ENCODE measurements around the gene TRMT44.

The TRMT44 gene

GRCh38 chr4:8514391-8514790 lies 73.8 kb downstream of the TRMT44 start:
- DNase-seq (ENCODE audit: low spot score): no peak

- DNase-seq (ENCODE audit: low spot score): peak; percentile 71
Observed at GRCh38 chr4:8515316-8516060, 74.9 kb downstream of the TRMT44 start.

GRCh38 chr4:8516061-8516573 lies 75.5 kb downstream of the TRMT44 start:
- DNase-seq (ENCODE audit: low spot score): no peak

GRCh38 chr4:8516996-8517550 lies 76.5 kb downstream of the TRMT44 start:
- peak; percentile 51 for DNase-seq (ENCODE audit: low spot score)

- DNase-seq (ENCODE audit: low spot score): no peak
Observed at GRCh38 chr4:8517946-8518345, 77.4 kb downstream of the TRMT44 start.

- no peak for DNase-seq (ENCODE audit: low spot score)
Observed at GRCh38 chr4:8522160-8523120, 81.9 kb downstream of the TRMT44 start.

- DNase-seq (ENCODE audit: low spot score): no peak
Observed at GRCh38 chr4:8523175-8523574, 82.6 kb downstream of the TRMT44 start.

- no peak for DNase-seq (ENCODE audit: low spot score)
Observed at GRCh38 chr4:8523766-8524165, 83.2 kb downstream of the TRMT44 start.

- DNase-seq (ENCODE audit: low spot score): peak; percentile 64
Observed at GRCh38 chr4:8524595-8525382, 84.2 kb downstream of the TRMT44 start.

- DNase-seq (ENCODE audit: low spot score): peak; percentile 85
Observed at GRCh38 chr4:8525383-8526120, 85.0 kb downstream of the TRMT44 start.

Measured in GM03348 (cell line).